Astrocyte of the spinal cord (primary cell): Measurements from ENCODE around the gene CPA1.

Source experiments
- DNase-seq: peaks from one replicate; pipeline ENCODE4 v3.0.0; 2011; ENCODE audit warnings: low read depth, low spot score
- H3K4me3 ChIP-seq: 2 replicates; pipeline ENCODE4 v1.5.1; 2011; ENCODE audit warnings: low read depth, mild to moderate bottlenecking, low read length, moderate library complexity
- in situ Hi-C: cut with HindIII; loops from 2 replicates; pipeline ENCODE4 v1.10.0; 2017; ENCODE audit warnings: low sequenced_read_pairs
- TF ChIP-seq, protein P1 (sequence below): IDR thresholded peaks from 2 replicates; pipeline ENCODE4 v1.5.1; 2012; ENCODE audit warnings: low read depth, mild to moderate bottlenecking, low read length, inconsistent platforms

The CPA1 gene

DNA sequence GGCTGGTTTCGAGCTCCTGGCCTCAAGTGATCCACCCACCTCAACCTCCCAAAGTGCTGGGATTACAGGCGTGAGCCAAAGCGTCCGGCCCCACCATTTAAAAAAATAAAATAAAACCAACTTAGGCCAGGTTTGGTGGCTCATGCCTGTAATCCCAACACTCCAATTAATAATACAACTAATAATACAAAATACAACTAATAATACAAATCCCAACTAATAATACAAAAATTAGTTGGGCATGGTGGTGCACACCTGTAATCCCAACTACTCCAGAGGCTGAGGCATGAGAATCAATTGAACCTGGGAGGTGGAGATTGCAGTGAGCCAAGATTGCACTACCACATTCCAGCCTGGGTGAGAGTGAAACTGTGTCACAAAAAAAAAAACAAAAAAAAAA lies 32.9 kb downstream of the CPA1 start:
- in situ Hi-C loops = no loop called here
- TF ChIP-seq, protein P1, sequence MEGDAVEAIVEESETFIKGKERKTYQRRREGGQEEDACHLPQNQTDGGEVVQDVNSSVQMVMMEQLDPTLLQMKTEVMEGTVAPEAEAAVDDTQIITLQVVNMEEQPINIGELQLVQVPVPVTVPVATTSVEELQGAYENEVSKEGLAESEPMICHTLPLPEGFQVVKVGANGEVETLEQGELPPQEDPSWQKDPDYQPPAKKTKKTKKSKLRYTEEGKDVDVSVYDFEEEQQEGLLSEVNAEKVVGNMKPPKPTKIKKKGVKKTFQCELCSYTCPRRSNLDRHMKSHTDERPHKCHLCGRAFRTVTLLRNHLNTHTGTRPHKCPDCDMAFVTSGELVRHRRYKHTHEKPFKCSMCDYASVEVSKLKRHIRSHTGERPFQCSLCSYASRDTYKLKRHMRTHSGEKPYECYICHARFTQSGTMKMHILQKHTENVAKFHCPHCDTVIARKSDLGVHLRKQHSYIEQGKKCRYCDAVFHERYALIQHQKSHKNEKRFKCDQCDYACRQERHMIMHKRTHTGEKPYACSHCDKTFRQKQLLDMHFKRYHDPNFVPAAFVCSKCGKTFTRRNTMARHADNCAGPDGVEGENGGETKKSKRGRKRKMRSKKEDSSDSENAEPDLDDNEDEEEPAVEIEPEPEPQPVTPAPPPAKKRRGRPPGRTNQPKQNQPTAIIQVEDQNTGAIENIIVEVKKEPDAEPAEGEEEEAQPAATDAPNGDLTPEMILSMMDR = no peak
- DNase-seq = no peak
- H3K4me3 ChIP-seq = no peak overlapping the region

DNA sequence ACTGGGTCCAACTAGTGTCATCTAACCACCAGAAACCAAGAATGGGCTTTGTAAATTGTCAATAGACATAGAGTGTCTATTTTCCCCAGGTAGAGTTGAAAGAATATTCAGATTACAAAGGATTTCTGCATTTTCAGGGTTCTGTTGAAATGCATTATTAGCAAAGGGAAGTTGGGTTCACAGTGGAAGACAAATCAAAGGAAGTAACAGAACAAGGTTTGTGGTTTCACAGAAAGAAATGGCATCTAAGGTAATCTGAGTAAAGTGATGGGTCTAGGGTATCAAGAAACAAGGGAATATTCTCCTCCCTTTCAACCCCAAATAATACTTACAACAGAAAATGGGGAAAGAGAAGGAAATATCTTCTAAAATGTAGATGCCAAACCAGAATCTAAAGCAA lies 34.7 kb downstream of the CPA1 start:
- no peak for DNase-seq
- in situ Hi-C loops = no loop called here
- H3K4me3 ChIP-seq = no peak overlapping the region
- TF ChIP-seq, protein P1 = no peak

DNA sequence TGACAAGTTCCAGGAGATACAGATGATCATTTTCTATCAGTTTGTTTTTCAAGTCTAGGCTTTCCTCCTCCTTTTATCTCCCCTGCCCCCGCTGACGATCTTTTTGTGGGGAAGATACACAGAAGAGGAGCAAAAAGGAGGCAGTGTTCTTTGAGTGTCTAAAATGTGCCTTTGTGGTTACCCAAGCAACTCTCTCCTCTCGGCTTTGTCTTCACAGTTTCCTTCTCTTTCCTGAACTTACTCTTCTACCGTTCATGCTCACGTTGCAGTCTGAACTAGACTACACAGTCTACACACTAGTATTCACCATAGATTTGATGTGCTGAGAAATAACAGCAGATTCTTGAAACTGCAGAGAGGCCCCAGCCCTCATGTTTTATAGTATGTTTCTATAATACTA lies 36.9 kb downstream of the CPA1 start:
- H3K4me3 ChIP-seq = no peak overlapping the region
- in situ Hi-C loops = no loop called here
- DNase-seq = no peak

DNA sequence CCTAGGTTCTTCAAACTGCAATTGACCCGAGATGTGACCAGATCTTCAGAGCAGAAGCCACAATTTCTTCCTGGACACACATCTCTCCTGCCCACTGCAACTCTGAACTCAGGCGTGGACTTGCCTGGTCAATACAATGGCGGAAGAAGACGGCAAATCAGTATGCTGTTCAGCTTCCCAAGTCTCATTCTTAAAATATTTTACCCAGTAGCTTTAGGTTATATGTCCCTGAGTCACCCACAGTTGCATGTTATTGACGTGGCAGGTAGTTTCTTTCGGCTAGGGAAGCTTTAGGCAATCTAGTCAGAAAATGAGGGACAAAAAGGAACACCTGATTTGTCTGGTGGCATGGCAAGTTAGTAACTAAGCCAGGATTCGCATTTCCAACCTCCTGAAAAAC lies 38.0 kb downstream of the CPA1 start:
- in situ Hi-C loops = no loop called here
- H3K4me3 ChIP-seq = no peak overlapping the region
- no peak for DNase-seq
- TF ChIP-seq, protein P1 = no peak

More for the DNA sequence above, 36.9 kb downstream of the CPA1 start:
- TF ChIP-seq, protein P1 = no peak

DNA sequence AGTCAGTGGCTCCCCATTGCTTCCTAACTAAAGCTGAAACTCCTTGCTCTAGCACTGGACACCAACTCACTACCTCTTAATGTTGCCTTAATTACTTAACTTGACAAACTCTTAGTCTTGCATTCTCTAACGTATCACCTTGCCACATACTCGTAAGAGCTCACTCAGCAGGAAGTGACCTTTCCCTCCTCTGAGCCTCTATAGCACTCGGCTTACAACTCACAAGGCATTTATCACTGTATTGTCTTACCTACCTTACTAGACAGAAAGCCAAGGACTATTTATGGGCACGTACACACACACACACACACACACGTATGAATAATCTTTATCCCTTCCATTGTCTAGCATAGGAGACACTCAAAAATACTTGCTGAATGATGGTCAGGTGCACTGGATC lies 39.4 kb downstream of the CPA1 start:
- no peak for DNase-seq
- H3K4me3 ChIP-seq = no peak overlapping the region
- in situ Hi-C loops = no loop called here
- TF ChIP-seq, protein P1 = no peak

DNA sequence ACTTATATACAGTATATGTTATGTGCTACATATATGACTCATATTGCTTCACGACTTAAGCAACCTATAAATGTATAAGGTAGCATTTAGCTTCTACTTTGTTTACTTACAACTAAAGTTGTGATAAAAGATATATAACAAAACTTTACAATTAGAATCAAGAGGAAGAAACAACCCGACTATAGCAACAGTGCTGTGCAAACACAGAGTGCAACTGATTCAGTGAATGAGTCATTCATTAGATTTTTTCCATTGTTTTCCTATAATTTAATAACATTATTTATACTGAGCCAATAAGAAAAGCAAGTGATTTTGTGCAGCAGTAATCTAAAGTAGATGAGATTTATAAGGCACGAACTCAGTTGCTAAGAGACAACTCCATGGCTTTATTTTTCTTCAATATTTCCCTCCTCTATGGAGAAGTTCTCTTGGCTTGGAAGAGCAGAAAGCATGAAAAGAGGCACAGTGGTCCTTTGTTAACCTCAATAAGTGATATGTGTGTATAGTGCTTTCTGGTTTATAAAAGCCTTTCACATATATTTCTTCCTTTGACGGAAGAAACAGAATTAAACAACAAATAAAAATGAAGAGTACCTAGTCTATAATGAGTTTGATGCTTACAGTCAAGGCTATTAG lies 40.8 kb downstream of the CPA1 start:
- peak; percentile 39 for DNase-seq
- in situ Hi-C loops = no loop called here
- no peak overlapping the region for H3K4me3 ChIP-seq
- TF ChIP-seq, protein P1 = no peak
